ENCODE measurements around the gene WIPF1.

The WIPF1 gene

DNA sequence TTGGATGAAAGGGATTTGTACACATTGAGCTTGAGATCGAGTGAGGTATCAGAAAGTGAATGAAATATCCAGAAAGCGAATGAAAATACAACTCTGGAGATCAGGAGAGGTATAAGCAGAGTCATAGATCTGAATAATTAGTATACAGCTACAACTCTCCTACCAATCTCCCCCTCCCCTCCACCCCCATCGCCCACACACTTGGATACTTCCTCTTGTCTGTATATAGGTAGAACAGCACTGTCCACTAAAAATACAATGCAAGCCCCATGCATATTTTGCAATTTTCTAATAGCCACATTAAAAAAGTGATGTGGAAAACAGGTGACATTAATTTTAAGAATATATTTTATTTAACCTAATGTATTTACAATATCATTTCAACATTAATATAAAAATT, 23.7 kb upstream of the WIPF1 start:
- no peak for DNase-seq

GRCh38 chr2:174618179-174618578, 20.6 kb upstream of the WIPF1 start:
- DNase-seq, result no peak

DNA sequence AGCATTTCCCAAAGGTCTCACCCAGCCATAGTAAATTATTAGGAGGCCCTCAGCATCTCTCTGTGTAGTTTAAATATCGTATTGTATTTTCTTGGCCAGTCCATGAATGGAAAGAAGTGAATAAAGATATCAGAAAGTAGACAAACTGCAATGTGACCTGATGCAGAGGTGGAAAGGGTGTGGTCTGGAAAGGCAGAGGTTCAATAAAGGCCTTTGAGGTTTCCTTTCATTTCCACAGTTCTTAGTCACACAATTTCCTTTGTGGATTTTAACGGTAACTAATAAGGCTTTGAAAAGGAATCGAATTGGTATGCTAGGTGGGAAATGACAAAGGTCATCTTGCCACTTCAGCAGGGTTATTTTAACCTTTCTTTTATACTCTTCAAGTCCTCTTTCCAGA, 20.1 kb upstream of the WIPF1 start:
- DNase-seq, result no peak

DNA sequence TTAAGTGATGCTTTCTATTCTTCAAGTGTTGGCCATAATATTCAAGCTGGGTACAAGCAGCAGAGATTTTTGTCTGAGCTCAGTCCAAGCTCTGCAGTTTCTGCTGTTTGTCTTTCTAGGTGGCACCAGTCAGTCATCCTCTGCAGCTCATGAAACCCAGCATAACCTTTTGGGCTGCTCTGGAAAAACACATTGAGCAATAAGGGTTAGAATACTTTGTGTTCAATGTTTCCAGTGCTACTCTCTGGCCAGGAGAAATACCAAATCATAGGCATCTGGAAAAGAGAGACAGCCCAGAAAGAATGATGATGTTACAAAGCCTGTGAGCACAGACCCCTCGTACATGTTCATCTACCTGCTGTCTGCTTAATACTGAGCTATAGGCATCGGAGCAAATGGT, 19.5 kb upstream of the WIPF1 start:
- DNase-seq, result no peak

- peak; percentile 14 for DNase-seq
These were observed 18.4 kb upstream of the WIPF1 start for GRCh38 chr2:174615871-174616436.

DNA sequence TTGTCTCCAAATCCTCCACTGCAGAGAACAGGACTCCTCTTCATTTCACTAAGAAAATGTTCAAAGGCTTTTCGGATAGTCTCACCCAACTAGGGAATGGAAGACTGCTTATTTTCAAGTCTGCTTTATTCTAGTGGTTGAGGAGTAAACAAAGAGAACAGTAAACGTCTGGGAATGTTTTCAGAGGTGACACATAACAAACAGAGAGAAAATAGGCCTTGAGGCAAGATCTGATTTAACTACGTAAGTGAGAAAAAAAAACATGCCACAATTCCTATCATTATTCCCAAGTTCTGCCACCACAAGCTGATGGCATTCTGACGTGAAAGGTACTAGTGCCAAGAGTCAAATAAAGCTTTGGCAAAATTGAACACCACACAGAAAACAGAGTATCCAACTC, 16.7 kb upstream of the WIPF1 start:
- DNase-seq, result no peak

GRCh38 chr2:174613531-174613930, 15.9 kb upstream of the WIPF1 start:
- DNase-seq, result no peak

DNA sequence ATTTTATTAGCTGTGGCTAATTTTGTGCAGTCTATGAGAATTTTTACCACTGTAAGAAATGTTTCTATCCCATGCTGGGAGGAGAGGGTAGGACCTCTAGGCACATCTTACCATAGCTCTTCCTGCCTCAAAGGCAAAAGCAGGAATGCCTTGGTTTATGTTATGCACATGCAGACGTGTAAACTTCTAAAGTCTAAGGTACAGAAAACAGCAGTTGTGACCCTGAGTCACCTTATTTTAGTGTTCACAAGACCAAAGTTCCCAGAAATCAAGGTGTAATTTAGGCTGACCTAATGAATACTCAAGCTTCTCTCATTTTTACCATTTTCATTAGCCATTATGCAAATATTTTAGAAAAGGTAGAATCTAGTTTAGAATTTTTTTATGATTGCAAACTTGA, 15.4 kb upstream of the WIPF1 start:
- DNase-seq, result no peak

GRCh38 chr2:174611854-174612253, 14.2 kb upstream of the WIPF1 start:
- DNase-seq, result no peak

GRCh38 chr2:174611006-174611405, 13.4 kb upstream of the WIPF1 start:
- DNase-seq, result no peak

- no peak for DNase-seq
These were observed 12.8 kb upstream of the WIPF1 start for GRCh38 chr2:174610243-174610995.

GRCh38 chr2:174609261-174609660, 11.7 kb upstream of the WIPF1 start:
- DNase-seq, result no peak

DNA sequence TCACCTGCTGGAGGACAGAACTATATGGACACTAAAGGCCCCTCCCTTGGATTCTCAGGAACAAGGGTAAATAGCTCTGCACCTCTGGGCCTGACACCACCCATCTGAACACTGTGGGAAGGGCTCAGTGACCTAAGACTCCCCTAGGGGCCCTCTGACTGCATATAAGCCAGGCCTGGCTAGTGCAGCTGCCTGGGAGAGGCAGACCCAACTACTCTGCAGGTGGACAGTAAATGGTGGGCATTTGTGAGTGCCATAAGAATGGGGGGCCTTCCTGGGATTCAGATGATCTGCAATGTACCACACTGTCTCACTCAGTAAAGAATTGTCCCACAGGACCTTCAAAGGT, 11.2 kb upstream of the WIPF1 start:
- DNase-seq, result no peak

GRCh38 chr2:174607989-174608865, 10.6 kb upstream of the WIPF1 start:
- DNase-seq, result peak; percentile 9

DNA sequence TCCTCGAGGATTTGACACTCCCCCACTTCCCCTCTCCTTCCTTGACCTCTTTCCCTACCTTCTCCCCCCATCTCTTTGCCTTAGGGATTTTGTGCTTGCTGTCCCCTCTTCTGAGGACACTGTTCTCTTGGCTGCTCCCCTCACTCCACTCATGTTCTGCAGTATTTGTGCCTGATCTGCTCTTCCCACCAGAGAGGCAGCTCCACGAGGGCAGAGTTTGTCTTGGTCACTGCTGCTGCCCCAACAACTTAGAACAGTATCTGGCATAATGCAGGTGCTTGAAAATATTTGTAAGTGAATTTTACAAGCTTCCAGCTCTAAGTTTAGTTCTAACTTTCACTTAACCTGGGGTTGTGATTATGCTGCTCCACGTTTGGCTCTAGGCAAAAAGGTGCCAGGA, 10.0 kb upstream of the WIPF1 start:
- no peak for DNase-seq

GRCh38 chr2:174606336-174606735, 8.7 kb upstream of the WIPF1 start:
- DNase-seq, result no peak

GRCh38 chr2:174605687-174606086, 8.1 kb upstream of the WIPF1 start:
- DNase-seq, result no peak

DNA sequence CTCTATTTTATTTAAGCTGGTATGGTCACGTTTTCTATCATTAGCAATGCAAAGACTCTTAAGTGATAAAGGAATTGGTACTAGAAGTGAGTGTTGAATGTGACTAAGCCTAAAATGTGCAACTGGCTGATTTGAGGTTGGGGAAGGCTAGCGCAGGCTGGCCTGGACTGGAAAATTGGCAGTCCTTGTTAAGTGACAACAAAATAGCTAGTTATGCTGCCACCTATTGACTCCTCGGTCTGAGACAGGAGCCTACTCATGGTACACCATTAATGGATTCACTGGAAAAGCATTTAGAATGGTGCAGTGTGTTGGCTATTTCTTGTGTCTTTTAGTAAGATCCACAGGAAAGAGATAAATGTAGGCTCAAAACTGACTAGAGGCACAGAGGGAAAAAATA, 5.7 kb upstream of the WIPF1 start:
- peak; percentile 61 for DNase-seq

DNA sequence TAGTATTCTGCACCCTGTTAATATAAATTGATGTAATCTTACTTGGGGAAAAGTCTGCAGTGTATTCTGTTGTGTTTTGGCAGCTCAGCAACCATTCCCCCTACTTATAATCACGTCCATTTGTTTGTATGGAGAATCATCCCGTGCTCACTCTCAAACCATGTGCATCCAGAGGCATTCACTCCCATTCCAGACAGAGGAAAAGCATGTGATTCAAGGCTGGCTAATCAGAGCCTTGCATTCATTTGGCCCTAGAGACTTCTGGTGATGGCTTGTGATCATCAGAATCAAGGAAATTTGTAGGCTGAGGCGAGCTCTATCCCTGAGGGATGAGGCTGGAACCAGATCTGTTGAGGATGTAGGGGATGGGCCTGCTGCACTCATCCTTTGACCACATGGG, 5.1 kb upstream of the WIPF1 start:
- DNase-seq, result no peak

GRCh38 chr2:174600349-174600748, 2.7 kb upstream of the WIPF1 start:
- DNase-seq, result no peak

GRCh38 chr2:174599310-174599921, 1.8 kb upstream of the WIPF1 start:
- DNase-seq, result no peak

DNA sequence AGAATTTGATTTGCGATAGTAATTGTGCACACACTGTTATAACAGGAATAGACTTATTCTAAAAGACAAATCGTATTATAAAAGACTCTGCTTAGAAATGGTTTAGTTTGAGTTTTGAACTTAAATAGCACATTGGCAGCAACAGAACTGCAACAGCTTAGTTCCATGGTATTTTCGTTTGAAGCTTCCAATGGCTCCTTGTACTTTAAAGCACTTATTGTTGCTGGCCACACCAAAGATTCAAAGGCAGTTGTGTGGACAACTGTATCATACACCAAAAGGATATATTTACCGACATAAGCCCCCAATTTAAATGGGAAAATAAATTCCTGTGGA, 627 bp downstream of the WIPF1 start:
- DNase-seq, result no peak

- DNase-seq, result no peak
These were observed 1.7 kb downstream of the WIPF1 start for GRCh38 chr2:174595891-174596397.

Measured in NCI-H1105 treated with DMSO at 0.1 percent for 48 hours (cell line).